HG02610 (cell line): ENCODE results near the gene MPO.

ENCODE experiments used
- ATAC-seq: cut with Tn5 transposase; IDR thresholded peaks from one replicate; pipeline ENCODE4 v1.9.1; 2021; ENCODE audit warnings: mild to moderate bottlenecking, moderate library complexity; ENCODE audit not compliant: unreplicated experiment

The MPO gene

GRCh38 chr17:58238147-58238634 lies 42.5 kb downstream of the MPO start, which contains the start of gene LPO:
TSS of gene LPO (plus strand) at chr17:58238584. CDS start at chr17:58242980, 4,396 bp downstream.
- no peak for ATAC-seq

GRCh38 chr17:58236394-58236793 lies 44.3 kb downstream of the MPO start:
- ATAC-seq: no peak

- ATAC-seq: no peak
Measured at GRCh38 chr17:58235821-58236220, 44.9 kb downstream of the MPO start.

GRCh38 chr17:58234512-58234911 lies 46.2 kb downstream of the MPO start:
- no peak for ATAC-seq

GRCh38 chr17:58233543-58233942 lies 47.2 kb downstream of the MPO start:
- peak; percentile 58 for ATAC-seq

- peak; percentile 84 for ATAC-seq
Measured at GRCh38 chr17:58232707-58233156, 48.0 kb downstream of the MPO start.

GRCh38 chr17:58231641-58232040 lies 49.1 kb downstream of the MPO start:
- no peak for ATAC-seq

- no peak for ATAC-seq
Measured at GRCh38 chr17:58229881-58230280, 50.9 kb downstream of the MPO start.

- ATAC-seq: no peak
Measured at GRCh38 chr17:58229384-58229783, 51.4 kb downstream of the MPO start.

GRCh38 chr17:58228679-58229078 lies 52.1 kb downstream of the MPO start:
- no peak for ATAC-seq

GRCh38 chr17:58227733-58228132 lies 53.0 kb downstream of the MPO start:
- no peak for ATAC-seq

GRCh38 chr17:58224315-58224714 lies 56.4 kb downstream of the MPO start:
- ATAC-seq: no peak
